GM21619 (cell line): ENCODE results near the gene CALD1.

Source experiments
- ATAC-seq: cut with Tn5 transposase; IDR thresholded peaks from one replicate; pipeline ENCODE4 v1.9.1; 2021; ENCODE audit not compliant: unreplicated experiment

CALD1 gene

GRCh38 chr7:134993877-134994456 is 214.5 kb downstream of the CALD1 start:
- no peak for ATAC-seq

- ATAC-seq, result peak; percentile 36
Measured at GRCh38 chr7:134995239-134996096, 216.0 kb downstream of the CALD1 start.

GRCh38 chr7:134996097-134996550 is 216.7 kb downstream of the CALD1 start:
- peak; percentile 42 for ATAC-seq

- no peak for ATAC-seq
Measured at GRCh38 chr7:134997214-134997885, 217.9 kb downstream of the CALD1 start.

- no peak for ATAC-seq
Measured at GRCh38 chr7:134999136-134999535, 219.7 kb downstream of the CALD1 start.

- ATAC-seq, result no peak
Measured at GRCh38 chr7:135001390-135002165, 222.1 kb downstream of the CALD1 start.

- no peak for ATAC-seq
Measured at GRCh38 chr7:135012229-135012628, 232.8 kb downstream of the CALD1 start.
